ENCODE results near the gene TTC23.

Gene TTC23

DNA sequence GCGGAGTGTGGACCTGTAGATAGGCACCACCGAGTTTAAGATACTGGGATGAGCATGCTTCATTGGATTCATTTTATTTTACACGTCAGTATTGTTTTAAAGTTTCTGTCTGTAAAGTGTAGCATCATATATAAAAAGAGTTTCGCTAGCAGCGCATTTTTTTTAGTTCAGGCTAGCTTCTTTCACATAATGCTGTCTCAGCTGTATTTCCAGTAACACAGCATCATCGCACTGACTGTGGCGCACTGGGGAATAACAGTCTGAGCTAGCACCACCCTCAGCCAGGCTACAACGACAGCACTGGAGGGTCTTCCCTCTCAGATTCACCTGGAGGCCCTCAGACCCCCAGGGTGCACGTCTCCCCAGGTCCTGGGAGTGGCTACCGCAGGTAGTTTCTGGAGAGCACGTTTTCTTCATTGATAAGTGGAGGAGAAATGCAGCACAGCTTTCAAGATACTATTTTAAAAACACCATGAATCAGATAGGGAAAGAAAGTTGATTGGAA, 115.0 kb downstream of the TTC23 start:
- no peak for DNase-seq

DNA sequence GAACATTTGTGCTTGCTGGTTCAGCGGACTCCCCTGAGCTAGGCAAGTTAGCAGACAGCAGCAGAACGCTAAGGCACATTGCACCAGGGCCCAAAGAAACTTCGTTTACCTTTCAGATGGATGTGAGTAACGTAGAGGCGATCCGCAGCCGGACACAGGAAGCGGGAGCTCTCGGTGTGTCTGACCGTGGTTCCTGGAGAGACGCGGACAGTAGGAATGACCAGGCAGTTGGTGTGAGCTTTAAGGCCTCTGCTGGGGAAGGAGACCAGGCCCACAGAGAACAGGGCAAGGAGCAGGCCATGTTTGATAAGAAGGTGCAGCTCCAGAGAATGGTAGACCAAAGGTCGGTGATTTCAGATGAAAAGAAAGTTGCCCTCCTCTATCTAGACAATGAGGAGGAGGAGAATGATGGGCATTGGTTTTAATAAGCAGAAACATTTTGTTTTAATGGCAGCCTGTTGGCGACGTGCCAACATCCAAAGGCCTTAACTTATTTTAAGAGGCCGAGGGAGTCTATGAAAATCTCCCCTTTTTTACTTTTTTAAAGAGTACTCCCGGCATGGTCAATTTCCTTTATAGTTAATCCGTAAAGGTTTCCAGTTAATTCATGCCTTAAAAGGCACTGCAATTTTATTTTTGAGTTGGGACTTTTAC, 116.6 kb downstream of the TTC23 start:
- DNase-seq, result no peak

GRCh38 chr15:99132122-99132521, 117.3 kb downstream of the TTC23 start:
- no peak for DNase-seq

- DNase-seq, result no peak
Observed at GRCh38 chr15:99131441-99132023, 117.8 kb downstream of the TTC23 start.

- DNase-seq, result peak; percentile 8
Observed at GRCh38 chr15:99130765-99131440, 118.5 kb downstream of the TTC23 start.

GRCh38 chr15:99130314-99130713, 119.1 kb downstream of the TTC23 start:
- no peak for DNase-seq

- no peak for DNase-seq
Observed at GRCh38 chr15:99129644-99130043, 119.7 kb downstream of the TTC23 start.

GRCh38 chr15:99128411-99128810, 121.0 kb downstream of the TTC23 start:
- no peak for DNase-seq

DNA sequence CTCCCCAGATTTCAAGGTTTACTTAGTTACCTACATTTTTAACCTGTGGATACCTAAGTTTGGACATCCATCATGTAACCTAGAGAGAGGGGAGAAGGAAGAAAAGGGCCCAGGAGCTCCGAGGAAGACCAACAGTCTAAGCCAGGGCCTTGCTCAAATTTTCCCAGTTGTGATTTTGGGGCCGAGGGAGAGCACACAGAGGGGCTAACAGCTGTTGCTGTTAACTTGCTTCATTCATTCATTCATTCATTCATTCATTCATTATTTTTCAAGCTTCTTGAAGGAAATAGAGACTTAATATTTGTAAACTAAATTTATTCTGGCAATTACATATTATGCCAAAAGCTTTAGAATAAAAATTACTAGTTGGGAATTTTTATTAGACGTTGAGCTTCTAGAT, 121.6 kb downstream of the TTC23 start:
- DNase-seq, result no peak

GRCh38 chr15:99126930-99127329, 122.5 kb downstream of the TTC23 start:
- no peak for DNase-seq

- DNase-seq, result no peak
Observed at GRCh38 chr15:99126131-99126588, 123.2 kb downstream of the TTC23 start.

GRCh38 chr15:99125061-99125891, 124.1 kb downstream of the TTC23 start:
- DNase-seq, result no peak

- no peak for DNase-seq
Observed at GRCh38 chr15:99124641-99125040, 124.7 kb downstream of the TTC23 start.

- no peak for DNase-seq
Observed at GRCh38 chr15:99123713-99124451, 125.5 kb downstream of the TTC23 start.

DNA sequence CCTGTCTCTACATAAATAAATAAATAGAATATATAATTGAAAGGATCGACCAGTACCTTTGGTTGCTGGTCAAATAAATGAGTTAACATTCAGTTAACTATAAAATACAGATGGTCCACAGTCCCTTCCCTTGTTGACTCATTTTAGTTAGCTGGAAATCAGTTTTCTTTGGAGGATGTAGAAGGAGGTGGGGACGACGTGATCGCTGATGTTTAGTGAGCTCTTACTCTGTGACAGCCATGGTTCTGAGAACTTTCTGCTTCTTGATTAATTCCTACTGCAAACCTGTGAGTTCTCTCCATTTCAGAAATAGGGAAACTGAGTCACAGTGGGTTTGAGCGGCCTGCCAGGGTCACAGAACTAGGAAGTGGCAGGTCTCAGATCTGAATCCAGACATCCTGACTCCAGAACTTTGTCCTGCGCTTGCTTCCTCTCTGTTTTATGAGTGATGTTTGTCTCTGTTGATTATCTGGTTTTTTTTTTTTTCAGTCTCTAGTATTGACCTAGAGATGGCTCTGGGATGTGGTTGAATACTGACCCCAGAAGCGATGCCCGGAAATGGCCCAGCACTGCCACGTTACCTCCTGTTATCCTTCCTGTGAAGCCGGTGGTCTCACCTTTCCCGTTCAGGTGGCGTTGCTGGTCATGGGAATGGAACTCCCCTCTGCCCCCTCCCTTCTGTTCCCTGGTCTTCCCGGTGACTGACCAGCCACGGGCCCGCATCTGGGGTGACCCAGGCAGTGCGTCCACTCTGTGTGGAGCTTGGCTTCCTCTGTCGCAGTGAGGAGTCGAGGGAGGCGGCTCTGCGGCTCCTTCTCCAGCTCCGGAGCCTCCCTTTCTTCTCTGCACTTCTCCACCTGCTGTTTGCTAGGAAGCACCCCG, 126.3 kb downstream of the TTC23 start:
- no peak for DNase-seq

GRCh38 chr15:99121691-99122410, 127.5 kb downstream of the TTC23 start:
- no peak for DNase-seq

DNA sequence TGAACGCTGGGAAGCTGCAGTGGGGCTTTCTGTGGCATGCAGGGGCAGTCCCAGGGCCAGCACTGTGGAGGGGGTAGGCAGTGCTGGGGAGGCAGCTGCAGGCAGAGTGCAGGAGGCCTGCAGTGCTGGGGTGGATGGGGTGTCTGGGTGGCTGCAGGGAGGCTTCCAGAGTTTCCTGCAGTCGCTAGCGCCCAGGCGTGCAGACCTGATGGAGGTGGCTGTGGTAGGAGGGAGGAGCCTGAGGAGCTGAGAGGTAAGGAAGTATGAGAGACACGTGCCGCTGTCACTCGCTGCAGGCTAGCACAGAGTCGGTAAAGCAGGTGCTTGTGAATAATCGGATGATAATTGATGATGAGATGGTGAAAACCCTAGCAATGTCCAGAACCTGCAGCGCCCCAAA, 128.2 kb downstream of the TTC23 start:
- no peak for DNase-seq

- no peak for DNase-seq
Observed at GRCh38 chr15:99120050-99120777, 129.2 kb downstream of the TTC23 start.

GRCh38 chr15:99118801-99119546, 130.4 kb downstream of the TTC23 start:
- no peak for DNase-seq
